Measurements from ENCODE around the gene TUBGCP2. TPM values are rescaled to one million over a fixed set of nuclear protein-coding genes. Genes with fewer than 3 reads are reported as not detected.
A peak's percentile ranks its signal among the peaks of the same experiment; 100 is the strongest.
"Not testable (repeated sequence)": the region's sequence is repeated elsewhere in the genome, so short reads cannot be mapped to it uniquely, and the experiment has no call there.

The TUBGCP2 gene
- total and polyA plus RNA-seq, 7 donors, result 20.3 to 53.2 (median 33.8) TPM

GRCh38 chr10:133235932-133236331, 72.7 kb downstream of the TUBGCP2 start:
- no peaks in the 10 kb centered on the region for H3K9me3 ChIP-seq
- ATAC-seq (no peak), DNase-seq (no peak)
- H3K4me1 ChIP-seq, result no peaks in the 10 kb centered on the region
- no peaks in the 10 kb centered on the region for H3K36me3 ChIP-seq (ENCODE audit: insufficient read depth in 1 of 2, low read depth in 1 of 2)
- no peak for TF ChIP-seq CTCF (IDR thresholded peaks at IDR 0.05)
- H3K27me3 ChIP-seq (ENCODE audit: insufficient read depth in 3 of 3, low read length in 2 of 3), result peaks cover 8 to 90% (median 36%) of the 10 kb centered on the region in 3 donors
- WGBS, 3 donors, result 1 to 2% (median 1%) methylated on average over 17 to 18 of the region's 18 CpGs
- peak overlapping the region; percentile 47 for H3K4me3 ChIP-seq
- intact Hi-C loops (cut with DNase I), result no loop called here
- H3K27ac ChIP-seq, result no peak overlapping the region

- H3K27ac ChIP-seq, result no peak overlapping the region
- ATAC-seq, result no peak
- no peaks in the 10 kb centered on the region for H3K4me1 ChIP-seq
- H3K27me3 ChIP-seq (ENCODE audit: insufficient read depth in 3 of 3, low read length in 2 of 3), result peaks cover 11 to 91% (median 37%) of the 10 kb centered on the region in 3 donors
- no peak for TF ChIP-seq CTCF (IDR thresholded peaks at IDR 0.05)
- H3K9me3 ChIP-seq, result no peaks in the 10 kb centered on the region
- DNase-seq, result no peak
- 2 to 3% (median 2%) methylated on average over 28 to 48 of the region's 48 CpGs for WGBS, 3 donors
- intact Hi-C loops (cut with DNase I), result no loop called here
- peak overlapping the region; percentile 47 for H3K4me3 ChIP-seq
- H3K36me3 ChIP-seq (ENCODE audit: insufficient read depth in 1 of 2, low read depth in 1 of 2), result no peaks in the 10 kb centered on the region
These were observed 73.3 kb downstream of the TUBGCP2 start for GRCh38 chr10:133235265-133235855.

- WGBS, 3 donors, result 52 to 67% (median 58%) methylated on average over 7 to 8 of the region's 10 CpGs
- intact Hi-C loops (cut with DNase I); ATAC-seq; H3K9me3 ChIP-seq; DNase-seq; H3K27ac ChIP-seq; H3K36me3 ChIP-seq (ENCODE audit: insufficient read depth in 1 of 2, low read depth in 1 of 2); H3K4me3 ChIP-seq; H3K4me1 ChIP-seq: not testable (repeated sequence)
- peaks cover 9 to 90% (median 38%) of the 10 kb centered on the region in 3 donors for H3K27me3 ChIP-seq (ENCODE audit: insufficient read depth in 3 of 3, low read length in 2 of 3)
These were observed 73.9 kb downstream of the TUBGCP2 start for GRCh38 chr10:133234796-133235195.

- Histone ChIP-seq H3K27me3 (ENCODE audit: insufficient read depth in 3 of 3, low read length in 2 of 3) (peaks cover 11 to 92% (median 41%) of the 10 kb centered on the region in 3 donors), H3K9me3 (no peaks in the 10 kb centered on the region), H3K36me3 (ENCODE audit: insufficient read depth in 1 of 2, low read depth in 1 of 2) (no peaks in the 10 kb centered on the region), H3K27ac (no peak overlapping the region), H3K4me3 (no peak overlapping the region), H3K4me1 (no peaks in the 10 kb centered on the region)
- WGBS, 3 donors, result 33 to 44% (median 43%) methylated on average over 11 of the region's 11 CpGs
- intact Hi-C loops (cut with DNase I), result no loop called here
- no peak for DNase-seq
- no peak for ATAC-seq
- no peak for TF ChIP-seq CTCF (IDR thresholded peaks at IDR 0.05)
These were observed 76.6 kb downstream of the TUBGCP2 start for GRCh38 chr10:133231946-133232574.

- Histone ChIP-seq H3K9me3 (no peaks in the 10 kb centered on the region), H3K4me3 (no peak overlapping the region), H3K27ac (no peak overlapping the region), H3K4me1 (no peaks in the 10 kb centered on the region), H3K27me3 (ENCODE audit: insufficient read depth in 3 of 3, low read length in 2 of 3) (peaks cover 10 to 92% (median 43%) of the 10 kb centered on the region in 3 donors), H3K36me3 (ENCODE audit: insufficient read depth in 1 of 2, low read depth in 1 of 2) (no peaks in the 10 kb centered on the region)
- no peak for TF ChIP-seq CTCF (IDR thresholded peaks at IDR 0.05)
- ATAC-seq (no peak), DNase-seq (no peak)
- WGBS, 3 donors, result 16 to 17% (median 17%) methylated on average over 34 to 44 of the region's 44 CpGs
- intact Hi-C loops (cut with DNase I), result no loop called here
These were observed 77.3 kb downstream of the TUBGCP2 start for GRCh38 chr10:133231244-133231945.

Data from psoas muscle (tissue), 8 donors.